ENCODE results near the gene CENPF. TPM values are rescaled to one million over a fixed set of nuclear protein-coding genes. Genes with fewer than 3 reads are reported as not detected.

The CENPF gene
- total RNA-seq, 4 donors from 2014 or later, result 0.88 to 4.1 (median 2.4) TPM

- ATAC-seq (ENCODE audit: low FRiP score) (no peak), DNase-seq (ENCODE audit: low spot score) (no peak)
- TF ChIP-seq CTCF (IDR thresholded peaks at IDR 0.05), result no peak
Measured at GRCh38 chr1:214567481-214567980, 35.5 kb upstream of the CENPF start.

GRCh38 chr1:214568328-214568727 is 34.7 kb upstream of the CENPF start:
- no peak for ATAC-seq (ENCODE audit: low FRiP score)
- DNase-seq (ENCODE audit: low spot score), result no peak
- no peak for TF ChIP-seq CTCF (IDR thresholded peaks at IDR 0.05)

GRCh38 chr1:214569357-214570004 is 33.5 kb upstream of the CENPF start:
- no peak for TF ChIP-seq CTCF (IDR thresholded peaks at IDR 0.05)
- ATAC-seq (ENCODE audit: low FRiP score), result peak; percentile 33
- DNase-seq (ENCODE audit: low spot score), result no peak

- no peak for TF ChIP-seq CTCF (IDR thresholded peaks at IDR 0.05)
- ATAC-seq (ENCODE audit: low FRiP score) (peak; percentile 71), DNase-seq (ENCODE audit: low spot score) (no peak)
Measured at GRCh38 chr1:214570442-214570841, 32.6 kb upstream of the CENPF start.

GRCh38 chr1:214571281-214571680 is 31.7 kb upstream of the CENPF start:
- DNase-seq (ENCODE audit: low spot score), result no peak
- no peak for ATAC-seq (ENCODE audit: low FRiP score)
- no peak for TF ChIP-seq CTCF (IDR thresholded peaks at IDR 0.05)

GRCh38 chr1:214573386-214574318 is 29.3 kb upstream of the CENPF start:
- TF ChIP-seq CTCF (IDR thresholded peaks at IDR 0.05), result no peak
- DNase-seq (ENCODE audit: low spot score) (no peak), ATAC-seq (ENCODE audit: low FRiP score) (peak; percentile 9)

Measured in omental fat pad (tissue), 4 donors.